Progenitor cell of endocrine pancreas (in vitro differentiated cells): ENCODE data around the gene SLIT3. TPM values are rescaled to one million over a fixed set of nuclear protein-coding genes. Genes with fewer than 3 reads are reported as not detected.

Experiments
- DNase-seq: peaks from one replicate; pipeline ENCODE4 v3.0.0; 2021; ENCODE audit warnings: low spot score; ENCODE audit not compliant: unreplicated experiment
- H3K27ac Mint-ChIP-seq: 2 replicates; pipeline ENCODE4 v1.8.0; 2021; ENCODE audit warnings: mild to moderate bottlenecking, moderate library complexity, mixed read lengths
- H3K27me3 Mint-ChIP-seq: 2 replicates; pipeline ENCODE4 v1.8.0; 2021; ENCODE audit warnings: mixed read lengths
- H3K36me3 Mint-ChIP-seq: 2 replicates; pipeline ENCODE4 v1.8.0; 2022; ENCODE audit warnings: mixed read lengths; ENCODE audit not compliant: insufficient read depth
- H3K4me1 Mint-ChIP-seq: 2 replicates; pipeline ENCODE4 v1.8.0; 2021; ENCODE audit warnings: low read depth, mixed read lengths
- H3K4me3 Mint-ChIP-seq: 2 replicates; pipeline ENCODE4 v1.8.0; 2021; ENCODE audit warnings: low read depth, mild to moderate bottlenecking, moderate library complexity, mixed read lengths
- H3K9me3 Mint-ChIP-seq: 2 replicates; pipeline ENCODE4 v1.8.0; 2021; ENCODE audit warnings: low read depth, mixed read lengths
- total RNA-seq: library from RNA; stranded (reverse); gene quantifications from 2 replicates; pipeline ENCODE4 v1.2.1, GENCODE V29; 2021
- TF ChIP-seq, protein P1 (sequence below): fragments of 200-600 bp; sonication (generic); IDR thresholded peaks from one replicate; pipeline ENCODE4 v1.5.0; 2021; ENCODE audit warnings: antibody characterized with exemption, mild to moderate bottlenecking; ENCODE audit not compliant: unreplicated experiment

Gene SLIT3
- total RNA-seq, 1 donor from 2014 or later: 18.8 TPM

GRCh38 chr5:169301386-169301934 lies 521 bp upstream of the SLIT3 start:
- DNase-seq: no peak
- Mint-ChIP-seq H3K27ac (peak overlapping the region; percentile 70), H3K4me3 (peak overlapping the region; percentile 75), H3K4me1 (peaks cover 24% of the 10 kb centered on the region), H3K9me3 (no peaks in the 10 kb centered on the region), H3K27me3 (peaks cover 67% of the 10 kb centered on the region), H3K36me3 (no peaks in the 10 kb centered on the region)
- TF ChIP-seq, protein P1, sequence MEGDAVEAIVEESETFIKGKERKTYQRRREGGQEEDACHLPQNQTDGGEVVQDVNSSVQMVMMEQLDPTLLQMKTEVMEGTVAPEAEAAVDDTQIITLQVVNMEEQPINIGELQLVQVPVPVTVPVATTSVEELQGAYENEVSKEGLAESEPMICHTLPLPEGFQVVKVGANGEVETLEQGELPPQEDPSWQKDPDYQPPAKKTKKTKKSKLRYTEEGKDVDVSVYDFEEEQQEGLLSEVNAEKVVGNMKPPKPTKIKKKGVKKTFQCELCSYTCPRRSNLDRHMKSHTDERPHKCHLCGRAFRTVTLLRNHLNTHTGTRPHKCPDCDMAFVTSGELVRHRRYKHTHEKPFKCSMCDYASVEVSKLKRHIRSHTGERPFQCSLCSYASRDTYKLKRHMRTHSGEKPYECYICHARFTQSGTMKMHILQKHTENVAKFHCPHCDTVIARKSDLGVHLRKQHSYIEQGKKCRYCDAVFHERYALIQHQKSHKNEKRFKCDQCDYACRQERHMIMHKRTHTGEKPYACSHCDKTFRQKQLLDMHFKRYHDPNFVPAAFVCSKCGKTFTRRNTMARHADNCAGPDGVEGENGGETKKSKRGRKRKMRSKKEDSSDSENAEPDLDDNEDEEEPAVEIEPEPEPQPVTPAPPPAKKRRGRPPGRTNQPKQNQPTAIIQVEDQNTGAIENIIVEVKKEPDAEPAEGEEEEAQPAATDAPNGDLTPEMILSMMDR: no peak

GRCh38 chr5:169299663-169300467 lies 1.1 kb downstream of the SLIT3 start:
- no peaks in the 10 kb centered on the region for H3K9me3 Mint-ChIP-seq
- peak overlapping the region; percentile 84 for H3K27ac Mint-ChIP-seq
- H3K36me3 Mint-ChIP-seq: no peaks in the 10 kb centered on the region
- peaks cover 67% of the 10 kb centered on the region for H3K27me3 Mint-ChIP-seq
- no peak for DNase-seq
- H3K4me3 Mint-ChIP-seq: peak overlapping the region; percentile 77
- TF ChIP-seq, protein P1: no peak
- peaks cover 24% of the 10 kb centered on the region for H3K4me1 Mint-ChIP-seq

DNA sequence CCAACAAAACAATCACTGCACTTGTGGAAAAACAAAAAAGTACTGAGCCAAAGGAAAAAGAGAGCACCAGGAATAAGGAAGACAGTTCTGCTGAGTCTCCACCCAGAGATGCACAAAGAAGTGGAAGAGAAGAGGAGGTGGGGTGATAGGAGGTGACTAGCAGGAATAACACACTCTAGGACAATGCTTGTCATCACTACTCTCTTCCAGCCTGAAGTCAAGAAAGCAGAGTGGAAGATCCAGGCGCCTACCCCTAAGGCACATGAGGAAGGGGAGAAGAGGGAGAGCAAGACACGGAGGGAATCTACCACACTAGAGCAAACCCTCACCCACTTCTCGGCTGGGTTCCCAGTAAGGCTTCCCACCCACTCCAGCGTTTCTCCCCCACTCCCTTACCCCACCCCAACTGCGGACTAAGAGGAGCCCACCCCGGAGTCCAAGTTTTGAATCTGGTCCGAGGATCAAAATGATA lies 1.7 kb downstream of the SLIT3 start:
- Mint-ChIP-seq H3K27me3 (peaks cover 61% of the 10 kb centered on the region), H3K27ac (no peak overlapping the region), H3K36me3 (no peaks in the 10 kb centered on the region), H3K9me3 (no peaks in the 10 kb centered on the region), H3K4me1 (peaks cover 24% of the 10 kb centered on the region), H3K4me3 (peak overlapping the region; percentile 77)
- TF ChIP-seq, protein P1: no peak
- DNase-seq: no peak

DNA sequence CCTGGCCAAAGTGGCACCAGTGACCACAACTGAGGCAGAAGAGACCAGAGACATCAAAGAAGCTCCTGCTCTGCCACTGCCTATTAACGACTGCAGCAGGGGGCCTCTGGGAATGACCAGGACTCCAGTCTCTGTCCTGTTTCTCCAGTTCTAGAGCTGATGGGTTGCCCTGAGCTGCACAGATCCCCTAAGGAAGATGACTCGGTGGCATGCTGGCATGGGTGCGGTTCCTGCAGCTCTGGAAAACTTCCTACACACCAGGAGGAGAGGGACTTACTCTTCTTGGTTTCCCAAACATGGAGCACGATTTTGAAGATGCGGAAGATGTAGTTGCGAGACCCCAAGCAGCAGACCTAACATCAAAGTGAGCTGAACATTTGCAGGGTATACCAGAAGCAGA lies 2.7 kb downstream of the SLIT3 start:
- H3K27ac Mint-ChIP-seq: no peak overlapping the region
- peak overlapping the region; percentile 40 for H3K4me3 Mint-ChIP-seq
- H3K9me3 Mint-ChIP-seq: no peaks in the 10 kb centered on the region
- H3K4me1 Mint-ChIP-seq: peaks cover 24% of the 10 kb centered on the region
- TF ChIP-seq, protein P1: no peak
- peaks cover 51% of the 10 kb centered on the region for H3K27me3 Mint-ChIP-seq
- no peaks in the 10 kb centered on the region for H3K36me3 Mint-ChIP-seq
- DNase-seq: no peak

DNA sequence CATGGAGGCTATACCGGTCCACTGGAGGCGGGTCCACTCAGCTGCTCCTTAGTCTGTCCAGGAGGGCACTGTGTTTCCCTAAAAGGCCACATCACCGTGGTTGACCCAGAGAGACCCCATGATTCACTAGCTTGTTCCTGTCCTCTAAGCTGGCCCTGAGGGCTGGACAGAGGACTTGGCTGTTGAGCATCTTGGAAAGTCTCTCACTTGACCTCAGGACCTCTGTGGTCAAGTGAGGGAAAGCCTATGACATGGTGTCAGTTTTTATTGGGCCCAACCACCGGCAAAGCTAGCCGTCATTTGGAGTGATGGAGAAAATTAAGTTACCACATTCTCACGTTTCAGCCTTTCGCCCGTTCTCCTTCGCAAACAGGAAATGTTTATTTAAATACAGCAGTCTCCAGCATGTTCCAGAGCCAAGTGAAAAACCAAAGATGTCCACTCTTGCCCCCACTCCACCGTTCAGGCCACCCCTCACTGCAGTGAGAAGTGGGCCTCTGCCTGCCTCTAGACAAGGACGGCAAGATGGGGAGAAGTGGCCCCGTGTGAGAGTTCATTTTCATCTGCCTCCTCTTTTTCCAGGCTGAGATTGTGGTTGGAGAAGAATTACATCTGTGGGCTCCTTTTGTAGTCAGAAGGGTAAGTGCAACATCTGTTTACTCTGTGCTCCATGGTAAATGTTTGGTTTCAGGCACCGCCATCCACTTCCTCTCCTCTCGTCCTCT lies 4.4 kb downstream of the SLIT3 start:
- no peaks in the 10 kb centered on the region for H3K36me3 Mint-ChIP-seq
- peaks cover 37% of the 10 kb centered on the region for H3K27me3 Mint-ChIP-seq
- peaks cover 17% of the 10 kb centered on the region for H3K4me1 Mint-ChIP-seq
- H3K4me3 Mint-ChIP-seq: no peak overlapping the region
- H3K9me3 Mint-ChIP-seq: no peaks in the 10 kb centered on the region
- H3K27ac Mint-ChIP-seq: no peak overlapping the region
- TF ChIP-seq, protein P1: no peak
- no peak for DNase-seq
